ENCODE results near the gene PTMS.

PTMS gene

DNA sequence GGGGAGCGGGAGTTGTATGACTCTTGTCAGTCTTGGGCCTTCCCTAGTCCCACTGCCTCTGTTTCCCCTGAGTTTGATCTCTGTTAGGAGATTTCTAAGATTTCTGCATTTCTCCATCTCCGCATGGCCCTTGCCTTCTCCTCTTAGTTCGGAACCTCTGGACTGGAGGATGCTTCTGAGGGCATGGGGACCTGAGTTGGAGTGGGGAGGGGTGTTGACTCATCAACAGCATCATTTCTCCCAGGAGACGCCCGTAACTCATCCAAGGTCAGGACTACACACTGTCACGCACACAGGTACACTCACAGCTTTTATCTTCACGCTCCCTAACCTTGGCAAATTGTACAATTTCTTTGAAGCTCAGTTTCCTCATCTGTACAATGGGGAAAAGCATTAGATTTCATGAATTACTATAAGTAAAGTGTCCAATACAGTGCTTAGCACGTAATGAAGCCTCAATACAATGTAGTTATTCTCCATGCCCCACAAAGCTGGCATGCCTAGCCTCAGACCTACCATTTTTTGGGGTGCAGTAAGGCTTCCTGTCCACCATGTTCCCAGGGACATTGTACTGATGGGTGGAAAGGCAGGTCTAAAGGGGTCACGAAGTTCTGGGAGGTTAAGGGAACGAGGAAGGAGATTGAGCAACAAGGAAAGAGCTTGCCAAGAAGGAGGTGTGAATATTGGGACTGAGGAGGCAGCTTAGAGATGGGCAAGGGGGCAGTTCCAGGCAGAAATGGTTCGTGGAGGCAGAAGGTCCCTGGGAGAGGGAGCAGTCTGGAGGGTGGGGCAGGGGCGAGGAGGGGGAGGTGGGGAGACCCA, 5.6 kb downstream of the PTMS start:
- DNase-seq = no peak

DNA sequence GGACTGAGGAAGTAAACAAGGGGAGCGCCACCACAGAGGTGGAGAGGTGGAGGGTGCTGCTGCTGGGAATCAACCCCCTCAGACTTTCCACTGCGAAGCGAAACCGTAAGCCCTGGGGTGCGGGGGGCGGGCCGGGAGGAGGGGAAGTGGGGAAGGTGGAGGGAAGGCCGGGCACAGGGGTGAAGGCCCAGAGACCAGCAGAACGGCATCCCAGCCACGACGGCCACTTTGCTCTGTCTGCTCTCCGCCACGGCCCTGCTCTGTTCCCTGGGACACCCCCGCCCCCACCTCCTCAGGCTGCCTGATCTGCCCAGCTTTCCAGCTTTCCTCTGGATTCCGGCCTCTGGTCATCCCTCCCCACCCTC, 6.2 kb downstream of the PTMS start, which contains the start of gene LAG3:
Gene LAG3, plus strand, starts transcription at position 190 of the 365 bp plus-strand sequence. CDS start 333 bp downstream, outside the sequence.
- peak in 2 of 14 donors; percentile 7 to 16 for DNase-seq

- DNase-seq = no peak
Measured at GRCh38 chr12:6772726-6773589, 6.8 kb downstream of the PTMS start.

DNA sequence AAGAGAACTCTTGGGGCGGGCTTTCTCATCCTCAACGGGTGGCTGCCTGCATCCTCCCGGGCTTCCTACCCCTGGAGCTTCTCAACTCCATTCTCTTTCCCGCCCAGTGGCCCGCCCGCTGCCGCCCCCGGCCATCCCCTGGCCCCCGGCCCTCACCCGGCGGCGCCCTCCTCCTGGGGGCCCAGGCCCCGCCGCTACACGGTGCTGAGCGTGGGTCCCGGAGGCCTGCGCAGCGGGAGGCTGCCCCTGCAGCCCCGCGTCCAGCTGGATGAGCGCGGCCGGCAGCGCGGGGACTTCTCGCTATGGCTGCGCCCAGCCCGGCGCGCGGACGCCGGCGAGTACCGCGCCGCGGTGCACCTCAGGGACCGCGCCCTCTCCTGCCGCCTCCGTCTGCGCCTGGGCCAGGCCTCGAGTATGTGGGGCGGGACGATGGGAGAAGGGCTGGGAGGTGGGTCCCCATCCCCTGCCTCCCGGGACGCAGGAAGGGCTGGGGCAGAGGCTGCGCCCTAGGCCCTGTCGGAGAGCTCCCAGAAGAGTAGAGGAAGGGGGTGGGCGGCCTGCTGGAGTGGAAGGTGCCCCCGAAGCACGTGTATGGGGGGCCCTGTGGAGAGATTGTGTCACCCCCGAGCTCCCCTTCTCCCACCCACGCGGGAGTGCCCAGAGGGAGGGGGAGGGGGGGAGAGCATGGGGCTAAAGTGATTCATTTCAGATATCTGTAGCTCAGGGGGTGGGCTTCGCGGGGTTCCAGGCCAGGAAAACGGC, 7.6 kb downstream of the PTMS start:
- no peak for DNase-seq

DNA sequence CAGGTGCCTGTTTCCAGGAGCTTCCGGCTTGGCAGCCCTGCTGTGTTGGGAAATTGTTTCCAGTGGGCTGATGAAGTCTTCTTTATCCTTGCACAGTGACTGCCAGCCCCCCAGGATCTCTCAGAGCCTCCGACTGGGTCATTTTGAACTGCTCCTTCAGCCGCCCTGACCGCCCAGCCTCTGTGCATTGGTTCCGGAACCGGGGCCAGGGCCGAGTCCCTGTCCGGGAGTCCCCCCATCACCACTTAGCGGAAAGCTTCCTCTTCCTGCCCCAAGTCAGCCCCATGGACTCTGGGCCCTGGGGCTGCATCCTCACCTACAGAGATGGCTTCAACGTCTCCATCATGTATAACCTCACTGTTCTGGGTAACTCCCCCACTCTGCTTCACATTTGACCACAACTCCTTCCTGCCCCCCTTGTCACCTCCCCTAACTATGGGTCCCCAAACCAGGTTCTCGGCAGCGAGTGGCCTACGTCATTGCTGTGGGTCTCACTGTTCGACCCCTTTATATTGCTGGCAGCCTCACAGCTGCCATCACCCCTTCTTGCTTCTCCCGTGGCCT, 8.4 kb downstream of the PTMS start:
- DNase-seq = no peak

GRCh38 chr12:6775185-6776174, 9.3 kb downstream of the PTMS start:
- DNase-seq = no peak

DNA sequence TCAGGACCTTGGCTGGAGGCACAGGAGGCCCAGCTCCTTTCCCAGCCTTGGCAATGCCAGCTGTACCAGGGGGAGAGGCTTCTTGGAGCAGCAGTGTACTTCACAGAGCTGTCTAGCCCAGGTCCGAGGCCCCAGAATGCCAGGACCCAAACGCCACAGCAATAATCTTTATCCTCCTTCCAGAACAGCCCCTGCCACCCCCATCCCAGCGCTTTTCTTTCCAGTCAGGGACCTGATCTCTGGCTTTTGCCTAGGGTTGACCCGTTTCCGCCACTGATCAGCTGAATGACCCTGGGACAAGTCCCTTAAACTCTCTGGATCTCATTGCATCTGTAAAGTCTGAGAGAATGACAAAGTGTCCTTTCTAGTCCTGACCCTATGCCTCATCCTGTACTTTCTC, 11.2 kb downstream of the PTMS start:
- no peak for DNase-seq

GRCh38 chr12:6778217-6778573, 12.0 kb downstream of the PTMS start:
- peak in 3 of 14 donors; percentile 31 to 76 (median 53) for DNase-seq

GRCh38 chr12:6778574-6779550, 12.7 kb downstream of the PTMS start:
- peak; percentile 40 to 96 (median 84) for DNase-seq

DNA sequence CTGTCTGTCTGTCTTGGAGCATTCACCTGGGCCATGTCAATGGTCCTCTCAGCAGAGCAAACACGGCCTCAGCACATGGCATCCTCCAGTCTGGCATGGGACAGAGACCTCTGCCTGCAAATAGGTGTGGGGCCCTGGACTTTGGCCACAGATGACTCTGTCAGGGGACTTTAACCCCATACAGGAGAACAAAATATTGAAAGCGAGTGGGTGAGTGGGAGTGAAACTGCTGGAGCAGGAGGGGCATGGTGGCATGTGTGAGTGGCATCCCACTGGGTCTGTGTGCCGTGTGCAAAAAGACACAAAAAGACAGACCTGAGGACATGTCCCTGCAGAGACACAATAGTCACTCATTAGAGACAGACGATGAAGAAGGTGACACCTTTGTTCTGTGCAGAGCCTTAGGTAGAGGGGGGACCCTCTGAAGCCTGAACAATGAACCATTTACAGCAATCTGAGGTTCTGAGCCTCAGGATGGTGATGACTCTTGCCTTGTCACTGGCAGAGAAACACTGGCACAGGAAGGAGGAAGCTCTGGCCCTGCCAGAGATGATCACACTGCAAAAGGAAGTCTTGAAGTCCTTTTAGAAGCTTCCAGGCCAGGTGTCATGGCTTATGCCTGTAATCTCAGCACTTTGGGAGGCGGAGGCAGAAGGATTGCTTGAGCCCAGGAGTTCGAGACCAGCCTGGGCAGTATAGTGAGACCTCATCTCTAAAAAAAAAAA, 13.7 kb downstream of the PTMS start:
- DNase-seq = peak in 1 of 14 donors; percentile 14

DNA sequence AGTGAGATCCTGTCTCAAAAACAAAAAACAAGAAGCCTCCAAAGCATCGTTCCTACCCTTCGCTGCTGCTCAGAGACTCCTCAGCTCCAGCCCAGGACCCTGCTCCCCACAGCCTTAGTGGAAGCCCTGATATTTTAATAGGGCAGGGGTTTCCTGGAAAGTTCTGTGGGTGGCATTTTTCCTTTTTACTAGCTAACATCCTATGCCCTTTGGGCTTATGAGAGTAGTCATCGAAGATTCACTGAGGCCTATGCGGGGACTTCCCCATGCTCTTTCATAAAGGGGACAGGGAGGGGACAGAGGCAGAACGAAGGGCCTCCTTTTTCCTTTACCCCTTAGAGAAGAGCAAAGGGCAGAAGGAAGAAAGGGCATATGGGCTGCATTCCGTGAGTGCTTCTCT, 14.4 kb downstream of the PTMS start:
- no peak for DNase-seq

- no peak for DNase-seq
Measured at GRCh38 chr12:6782119-6782518, 16.0 kb downstream of the PTMS start.

- no peak for DNase-seq
Measured at GRCh38 chr12:6782850-6783566, 16.8 kb downstream of the PTMS start.

- no peak for DNase-seq
Measured at GRCh38 chr12:6783828-6784227, 17.7 kb downstream of the PTMS start.

DNA sequence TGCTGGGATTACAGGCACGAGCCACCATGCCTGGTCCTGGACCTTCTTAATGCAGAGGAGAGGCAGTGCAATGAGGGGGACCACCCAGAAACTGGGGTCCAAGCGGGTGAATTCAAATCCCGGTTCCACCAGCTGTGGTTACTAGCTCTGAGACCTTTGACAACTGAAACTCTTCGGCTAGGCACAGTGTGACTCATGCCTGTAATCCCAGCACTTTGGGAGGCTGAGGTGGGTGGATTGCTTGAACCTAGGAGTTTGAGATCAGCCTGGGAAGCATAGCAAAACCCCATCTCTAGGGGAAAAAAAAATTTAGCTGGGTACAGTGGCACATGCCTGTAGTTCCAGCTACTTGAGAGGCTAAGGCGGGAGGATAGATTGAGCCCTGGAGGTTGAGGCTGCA, 18.1 kb downstream of the PTMS start:
- no peak for DNase-seq

GRCh38 chr12:6784761-6785160, 18.6 kb downstream of the PTMS start:
- no peak for DNase-seq

- no peak for DNase-seq
Measured at GRCh38 chr12:6786416-6787094, 20.4 kb downstream of the PTMS start.

GRCh38 chr12:6787309-6787708, 21.1 kb downstream of the PTMS start:
- no peak for DNase-seq

Measured in C1 segment of cervical spinal cord (tissue), 14 donors.